ENCODE results near the gene TAF5L.
"Not testable (repeated sequence)": the region's sequence is repeated elsewhere in the genome, so short reads cannot be mapped to it uniquely, and the experiment has no call there.

Gene TAF5L

DNA sequence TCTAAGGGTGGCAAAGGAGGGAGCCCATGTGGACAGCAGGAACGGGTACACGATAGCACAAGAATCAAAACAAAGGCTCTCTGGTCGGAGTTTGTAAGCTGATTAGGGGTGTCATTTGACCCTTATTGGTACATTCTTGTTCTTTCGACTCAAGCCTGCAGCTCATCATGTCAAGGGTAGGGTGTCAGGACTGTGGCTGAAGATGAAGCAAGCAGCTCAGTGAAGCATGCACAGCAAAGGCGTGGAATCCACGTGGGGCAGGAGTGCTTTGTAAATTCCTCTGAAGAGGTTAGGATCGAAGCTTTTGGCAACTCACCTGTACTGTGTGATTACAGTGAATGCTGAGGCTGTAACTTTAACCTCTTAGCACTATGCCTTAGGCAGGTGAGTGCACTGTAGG lies 62.7 kb downstream of the TAF5L start:
- no peak for DNase-seq

DNA sequence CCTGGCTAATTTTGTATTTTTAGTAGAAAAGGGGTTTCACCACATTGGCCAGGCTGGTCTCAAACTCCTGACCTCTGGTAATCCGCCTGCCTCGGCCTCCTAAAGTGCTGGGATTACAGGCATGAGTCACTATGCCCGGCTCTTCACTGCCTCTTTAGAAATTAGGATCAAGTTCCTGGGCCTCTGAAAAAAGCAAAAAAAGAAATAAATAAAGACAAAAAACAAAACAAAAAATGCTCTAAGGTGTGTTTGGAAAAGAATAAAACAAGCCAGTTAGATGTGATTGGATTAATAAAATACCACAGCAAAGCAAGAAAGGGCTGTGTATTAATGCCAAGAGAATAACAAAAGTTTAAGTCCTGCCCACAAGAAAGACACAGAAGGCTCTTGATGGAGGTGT lies 63.2 kb downstream of the TAF5L start:
- DNase-seq = no peak

DNA sequence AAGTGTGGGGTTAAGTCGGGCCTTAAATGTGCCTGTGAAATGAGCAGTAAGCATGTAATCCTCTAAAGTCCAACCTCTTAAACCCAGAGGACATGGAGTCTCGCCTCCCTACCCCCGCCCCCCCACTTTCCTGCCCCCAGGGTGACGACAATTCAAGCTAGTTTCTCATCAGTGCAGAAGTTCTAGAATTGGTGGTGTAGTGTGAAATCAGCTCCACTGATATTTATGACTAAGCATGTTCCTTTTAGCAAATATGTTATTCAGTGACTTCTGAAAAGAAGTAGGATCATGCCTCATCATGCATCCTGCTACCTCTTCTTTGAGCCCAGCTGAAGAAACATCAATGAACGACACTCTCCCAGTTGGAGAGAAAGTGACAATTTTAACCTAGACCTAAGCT lies 64.8 kb downstream of the TAF5L start:
- no peak for DNase-seq

GRCh38 chr1:229560124-229560523 lies 65.8 kb downstream of the TAF5L start:
- not testable (repeated sequence) for DNase-seq

DNA sequence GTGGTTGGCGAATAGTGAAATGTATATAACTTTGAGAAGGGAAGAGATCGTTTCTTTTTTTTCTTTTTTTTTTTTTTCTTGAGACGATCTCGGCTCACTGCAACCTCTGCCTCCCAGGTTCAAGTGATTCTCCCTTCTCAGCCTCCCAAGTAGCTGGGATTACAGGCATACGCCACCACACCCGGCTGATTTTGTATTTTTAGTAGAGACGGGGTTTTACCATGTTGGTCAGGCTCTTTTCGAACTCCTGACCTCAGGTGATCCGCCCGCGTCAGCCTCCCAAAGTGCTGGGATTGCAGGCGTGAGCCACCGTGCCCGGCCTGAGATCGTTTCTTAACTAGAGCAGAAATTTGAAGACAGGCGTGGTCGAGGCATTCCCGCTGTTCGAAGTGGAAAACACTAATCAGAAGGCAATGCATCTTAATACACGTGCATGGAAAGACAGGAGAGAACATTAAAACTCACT lies 66.6 kb downstream of the TAF5L start:
- not testable (repeated sequence) for DNase-seq

- peak; percentile 87 for DNase-seq
These were observed 67.2 kb downstream of the TAF5L start, which contains the start of gene ABCB10 for GRCh38 chr1:229558460-229559335. Gene ABCB10, minus strand, starts transcription at chr1:229558707. Its CDS starts 55 bp downstream, at chr1:229558652.

GRCh38 chr1:229557913-229558414 lies 68.0 kb downstream of the TAF5L start:
- DNase-seq = peak; percentile 45

DNA sequence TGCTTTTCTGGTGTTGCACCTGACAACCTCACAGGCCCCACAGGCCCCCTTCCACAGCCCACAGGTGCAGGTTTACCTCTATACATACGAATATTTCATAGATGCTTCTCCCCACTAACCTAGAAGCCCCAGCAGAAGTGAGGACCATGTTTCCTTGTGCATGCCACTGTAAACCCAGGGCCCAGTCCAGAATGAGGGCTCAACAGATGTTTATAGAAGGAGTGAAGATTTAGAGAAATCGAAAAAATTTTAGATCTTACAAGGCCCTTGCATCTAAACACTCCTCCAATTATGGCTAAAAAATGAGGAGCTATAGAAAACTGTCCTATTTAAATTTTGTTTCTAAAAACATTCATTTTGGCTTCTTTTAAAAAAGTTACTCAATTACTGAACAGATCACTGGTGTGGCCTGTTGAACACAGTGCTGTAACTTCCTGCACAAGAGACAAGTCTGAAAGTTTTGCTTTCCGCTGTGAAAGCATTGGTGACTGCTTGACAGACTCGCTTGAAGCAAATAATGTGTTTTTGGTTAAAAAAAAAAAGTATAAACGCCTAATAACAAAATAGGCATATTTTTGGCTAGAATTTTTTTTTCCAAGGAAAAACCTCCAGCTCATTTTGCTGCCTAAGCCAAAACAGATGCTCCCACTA lies 68.6 kb downstream of the TAF5L start:
- DNase-seq = no peak

DNA sequence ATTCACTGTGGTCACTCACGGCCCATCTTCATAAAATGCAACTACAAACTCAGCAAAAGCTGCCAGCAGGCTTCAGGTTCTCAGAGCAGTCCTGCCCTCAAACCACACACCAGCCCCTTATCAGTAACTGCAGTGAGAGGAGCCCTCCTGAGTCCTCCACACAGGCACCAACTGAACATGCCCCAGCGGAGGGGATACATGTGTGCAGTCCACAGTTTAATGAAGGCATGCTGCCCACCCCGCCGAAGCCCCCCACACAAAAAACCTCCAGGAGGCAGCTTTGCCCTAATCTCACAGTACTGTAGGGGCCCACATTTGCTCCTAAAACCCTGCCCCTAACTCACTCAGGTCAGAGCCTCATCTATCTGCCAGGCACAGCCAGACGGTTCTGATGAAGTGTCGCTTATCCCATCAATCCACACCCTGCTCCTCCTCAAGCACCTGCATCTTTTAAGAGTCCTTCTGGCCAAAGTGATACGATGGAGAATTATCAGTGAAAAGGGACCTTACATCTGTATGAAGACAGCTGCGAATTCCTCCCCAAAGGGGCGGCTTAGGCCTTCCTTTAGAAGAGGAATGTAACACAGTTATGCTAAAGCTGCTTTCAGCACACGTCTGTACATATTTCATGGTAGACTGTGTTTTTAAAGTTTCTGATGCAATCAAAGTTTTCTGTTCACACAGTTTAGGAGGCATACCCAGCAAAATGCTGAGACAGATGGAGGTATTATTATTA lies 70.9 kb downstream of the TAF5L start:
- no peak for DNase-seq

GRCh38 chr1:229553621-229554130 lies 72.2 kb downstream of the TAF5L start:
- DNase-seq = no peak

- no peak for DNase-seq
These were observed 73.2 kb downstream of the TAF5L start for GRCh38 chr1:229552732-229553131.

DNA sequence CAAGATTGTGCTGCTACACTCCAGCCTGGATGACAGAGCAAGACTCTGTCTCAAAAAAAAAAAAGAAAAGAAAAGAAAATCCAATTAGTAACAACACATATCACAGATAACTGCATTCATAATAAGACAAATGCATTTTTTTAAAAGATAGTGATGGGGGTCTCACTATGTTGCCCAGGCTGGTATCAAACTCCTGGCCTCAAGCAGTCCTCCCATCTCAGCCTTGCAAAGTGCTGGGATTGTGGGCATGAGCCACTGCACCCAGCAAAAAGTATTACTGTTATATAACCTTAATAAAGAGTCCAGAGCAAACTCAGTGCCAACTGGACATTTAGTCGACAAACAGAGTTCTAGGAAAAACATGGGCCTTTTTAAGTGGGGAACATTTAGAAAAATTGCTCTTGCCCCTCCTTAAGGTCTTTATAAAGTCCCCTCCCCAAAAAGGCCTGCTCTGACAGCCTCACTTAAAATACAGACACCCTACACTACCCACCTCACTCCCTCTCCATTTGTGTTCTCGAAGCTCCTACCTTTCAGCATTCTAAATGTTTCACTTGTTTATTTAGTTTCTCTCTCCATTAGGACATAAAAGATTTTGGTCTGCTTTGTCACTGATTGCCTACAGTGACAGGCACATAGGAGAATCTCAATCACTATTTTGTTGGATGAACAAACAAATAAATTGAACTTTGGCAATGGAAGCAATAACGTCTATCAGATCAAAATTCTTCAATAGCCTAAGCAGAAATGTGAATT lies 74.9 kb downstream of the TAF5L start:
- DNase-seq = no peak

DNA sequence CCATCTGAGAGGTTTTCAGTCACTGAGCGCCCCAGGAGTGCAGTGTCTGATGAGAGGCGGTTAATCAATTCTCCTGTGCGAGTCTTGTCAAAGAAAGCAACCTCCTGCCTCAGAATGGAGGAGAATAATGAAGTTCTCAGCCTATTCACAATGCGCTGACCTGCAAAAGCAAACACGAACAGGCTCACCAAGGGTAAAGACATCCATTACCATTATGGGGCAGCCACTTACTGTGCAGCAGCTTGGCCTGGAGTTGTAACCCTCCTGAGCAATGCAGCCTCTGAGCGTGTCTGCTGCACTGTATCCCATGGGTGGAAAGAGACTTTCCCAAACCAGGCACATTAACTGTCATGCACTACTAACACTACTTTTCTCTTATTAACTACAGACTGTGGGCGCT lies 78.4 kb downstream of the TAF5L start:
- no peak for DNase-seq

GRCh38 chr1:229544587-229544986 lies 81.3 kb downstream of the TAF5L start:
- DNase-seq = no peak

All from activated naive CD4-positive, alpha-beta T cell treated with anti-CD3 and anti-CD28 coated beads, Interleukin-2, amount 50 U/mL, for 16 hours (primary cell).